ENCODE measurements around the gene KRTAP5-4.
"Not testable (repeated sequence)": the region's sequence is repeated elsewhere in the genome, so short reads cannot be mapped to it uniquely, and the experiment has no call there.

KRTAP5-4 gene

DNA sequence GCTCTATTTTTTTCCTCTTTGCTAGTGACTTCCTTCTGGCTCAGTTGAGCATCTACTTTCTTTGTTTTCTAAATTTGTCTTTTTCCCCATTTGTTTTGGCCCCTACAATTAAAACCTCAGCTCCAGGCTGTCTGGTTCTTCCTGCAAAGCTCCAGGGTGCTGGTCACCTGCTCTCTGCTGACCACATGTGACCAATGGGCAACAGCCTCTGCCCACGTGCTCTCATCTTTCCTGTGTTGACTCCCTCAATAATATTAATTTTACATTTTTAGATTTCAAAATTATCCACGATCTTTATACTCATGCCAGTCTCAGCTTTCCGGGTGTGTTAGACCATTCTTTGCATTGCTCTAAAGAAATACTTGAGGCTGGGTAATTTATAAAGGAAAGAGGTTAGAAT, 23.5 kb downstream of the KRTAP5-4 start:
- DNase-seq, result not testable (repeated sequence)

- DNase-seq, result no peak
These were observed 24.0 kb downstream of the KRTAP5-4 start, which contains the start of gene KRTAP5-2 for GRCh38 chr11:1597994-1598380. KRTAP5-2 (minus strand) TSS chr11:1598294; CDS start chr11:1598250, 44 bp downstream.

DNA sequence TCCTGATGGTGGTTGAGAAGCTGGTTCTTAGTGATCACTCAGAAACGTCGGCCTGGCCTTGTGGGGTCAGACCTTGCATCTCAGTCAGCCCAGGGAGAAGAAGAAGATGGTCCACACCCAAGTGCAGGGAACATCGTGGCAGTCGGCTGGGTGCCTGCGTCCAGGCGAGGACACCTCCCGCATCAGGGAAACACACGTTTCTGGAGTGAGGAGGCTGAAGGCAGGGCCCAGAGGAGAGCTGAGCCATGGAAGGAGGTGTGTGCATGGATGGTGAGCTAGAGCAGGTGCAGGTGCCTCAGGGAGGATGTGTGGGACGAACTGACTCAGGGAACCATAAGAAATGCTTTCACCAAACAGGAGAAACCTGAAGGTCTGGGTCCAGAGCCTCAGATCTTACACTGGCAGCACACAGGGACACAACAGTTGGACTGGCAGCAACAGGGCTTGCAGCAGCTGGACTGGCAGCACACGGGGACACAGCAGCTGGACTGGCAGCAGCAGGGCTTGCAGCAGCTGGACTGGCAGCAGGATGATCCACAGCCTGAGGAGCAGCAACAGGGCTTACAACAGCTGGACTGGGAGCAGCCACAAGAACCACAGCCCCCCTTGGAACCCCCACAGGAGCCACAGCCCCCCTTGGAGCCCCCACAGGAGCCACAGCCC, 24.5 kb downstream of the KRTAP5-4 start:
- no peak for DNase-seq

- not testable (repeated sequence) for DNase-seq
These were observed 25.3 kb downstream of the KRTAP5-4 start for GRCh38 chr11:1596576-1597121.

DNA sequence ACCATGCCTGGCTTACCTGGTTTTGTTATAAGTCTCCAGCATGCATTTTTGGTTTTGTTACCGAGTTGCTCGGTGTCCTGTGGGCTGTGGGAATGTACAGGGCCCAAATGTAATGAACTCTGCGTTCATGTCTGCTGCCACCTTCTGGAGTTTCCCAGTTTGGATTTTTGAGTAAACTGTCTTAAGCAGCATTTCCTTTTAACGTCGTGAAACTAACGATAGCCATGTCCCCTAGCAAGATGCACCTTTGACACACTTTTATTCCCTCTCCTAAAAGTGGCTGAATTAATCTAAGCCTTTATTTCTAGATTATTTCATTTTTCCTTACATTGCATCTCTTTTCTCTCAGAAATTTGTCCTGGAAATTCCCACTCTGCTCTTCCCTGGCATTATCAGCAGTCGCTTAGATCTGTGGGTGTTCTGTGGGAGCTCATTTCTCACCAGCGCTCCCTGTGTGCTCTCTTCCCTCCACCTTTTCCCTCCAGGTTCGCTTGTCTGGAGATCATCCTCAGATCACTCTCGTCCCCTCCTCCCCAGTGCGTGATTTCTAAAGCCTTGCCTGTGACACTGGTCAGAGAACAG, 25.9 kb downstream of the KRTAP5-4 start:
- not testable (repeated sequence) for DNase-seq

DNA sequence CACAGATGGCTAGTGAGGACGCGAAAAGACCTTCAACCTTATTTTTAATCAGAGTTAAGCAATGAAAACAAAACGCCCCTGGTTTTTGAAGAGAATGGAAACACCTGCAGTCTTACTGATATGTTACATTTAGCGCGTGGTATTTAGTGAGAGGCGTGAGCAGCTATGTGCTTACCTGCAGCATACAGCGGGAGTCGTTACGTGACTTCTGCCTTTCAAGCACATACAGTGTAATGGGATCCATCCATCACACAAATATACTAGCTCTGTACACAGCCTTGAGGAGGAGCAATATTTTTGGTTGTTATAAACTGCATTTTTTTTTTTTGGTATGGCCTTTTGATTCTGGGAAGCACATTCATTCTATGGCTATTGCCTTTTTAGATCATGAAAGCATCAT, 29.3 kb downstream of the KRTAP5-4 start:
- DNase-seq, result no peak

GRCh38 chr11:1589996-1590395, 31.9 kb downstream of the KRTAP5-4 start:
- DNase-seq, result no peak

GRCh38 chr11:1589191-1589963, 32.6 kb downstream of the KRTAP5-4 start:
- not testable (repeated sequence) for DNase-seq

DNA sequence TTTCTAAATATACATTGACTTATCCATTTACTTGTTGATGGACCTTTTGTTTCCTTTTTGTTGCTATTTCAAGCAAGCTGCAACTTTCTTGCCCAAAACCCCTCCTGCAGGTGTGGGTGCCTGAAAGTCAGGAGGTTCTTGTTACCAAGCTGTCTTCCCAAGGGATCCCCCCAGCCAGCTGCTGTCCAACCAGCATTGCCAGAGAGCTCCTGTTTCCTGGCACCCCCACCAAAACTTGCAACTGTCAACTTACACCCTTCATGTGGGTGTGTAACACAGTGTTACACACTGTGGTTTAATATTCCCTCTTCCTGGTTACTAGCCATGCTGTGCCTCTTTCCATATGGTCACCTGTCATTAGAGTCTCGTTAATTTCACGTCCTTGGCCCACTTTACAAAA, 35.2 kb downstream of the KRTAP5-4 start:
- no peak for DNase-seq

DNA sequence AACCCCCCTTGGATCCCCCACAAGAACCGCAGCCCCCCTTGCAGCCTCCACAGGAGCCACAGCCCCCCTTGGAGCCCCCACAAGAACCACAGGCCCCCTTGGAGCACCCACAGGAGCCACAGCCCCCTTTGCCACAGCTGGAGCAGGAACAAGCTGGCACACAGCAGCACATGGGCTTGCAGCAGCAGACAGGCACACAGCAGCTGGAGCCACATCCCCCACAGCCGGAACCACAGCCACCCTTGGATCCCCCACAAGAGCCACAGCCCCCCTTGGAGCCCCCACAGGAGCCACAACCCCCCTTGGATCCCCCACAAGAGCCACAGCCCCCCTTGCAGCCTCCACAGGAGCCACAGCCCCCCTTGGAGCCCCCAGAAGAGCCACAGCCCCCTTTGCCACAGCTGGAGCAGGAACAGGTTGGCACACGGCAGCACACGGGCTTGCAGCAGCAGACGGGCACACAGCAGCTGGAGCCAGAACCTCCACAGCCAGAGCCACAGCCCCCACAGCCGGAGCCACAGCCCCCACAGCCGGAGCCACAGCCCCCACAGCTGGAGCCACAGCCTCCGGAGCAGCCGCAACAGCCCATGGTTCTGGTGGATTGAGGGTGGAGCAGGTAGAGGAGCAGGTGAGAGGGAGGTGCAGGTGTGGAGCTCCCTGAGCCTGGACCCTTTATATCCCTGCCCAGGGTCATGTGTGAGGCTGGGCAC, 37.1 kb downstream of the KRTAP5-4 start, which contains the start of gene KRTAP5-1:
Gene KRTAP5-1, minus strand, starts transcription at position 623 of the 710 bp plus-strand sequence. Its CDS starts 34 bp downstream, at position 589.
- DNase-seq, result not testable (repeated sequence)

GRCh38 chr11:1582909-1583308, 39.0 kb downstream of the KRTAP5-4 start:
- not testable (repeated sequence) for DNase-seq

DNA sequence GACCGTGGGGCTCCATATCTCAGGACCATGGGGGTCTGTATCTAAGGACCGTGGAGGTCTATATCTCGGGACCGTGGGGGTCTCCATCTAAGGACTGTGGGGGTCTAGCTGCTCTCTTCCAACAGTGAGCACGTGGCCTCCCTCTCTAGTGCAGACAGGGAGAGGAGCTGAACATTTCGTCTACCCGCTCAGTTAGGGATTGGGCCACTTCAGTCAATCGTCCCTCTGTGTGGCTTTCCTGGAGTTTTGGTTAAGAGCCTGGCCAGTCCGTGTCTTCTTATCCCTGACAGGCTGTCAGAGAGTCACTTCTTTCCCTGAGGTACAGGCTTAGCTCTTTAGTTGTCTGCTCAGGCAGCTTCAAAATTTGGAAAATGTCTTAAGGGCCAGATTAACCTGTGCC, 40.0 kb downstream of the KRTAP5-4 start:
- no peak for DNase-seq

DNA sequence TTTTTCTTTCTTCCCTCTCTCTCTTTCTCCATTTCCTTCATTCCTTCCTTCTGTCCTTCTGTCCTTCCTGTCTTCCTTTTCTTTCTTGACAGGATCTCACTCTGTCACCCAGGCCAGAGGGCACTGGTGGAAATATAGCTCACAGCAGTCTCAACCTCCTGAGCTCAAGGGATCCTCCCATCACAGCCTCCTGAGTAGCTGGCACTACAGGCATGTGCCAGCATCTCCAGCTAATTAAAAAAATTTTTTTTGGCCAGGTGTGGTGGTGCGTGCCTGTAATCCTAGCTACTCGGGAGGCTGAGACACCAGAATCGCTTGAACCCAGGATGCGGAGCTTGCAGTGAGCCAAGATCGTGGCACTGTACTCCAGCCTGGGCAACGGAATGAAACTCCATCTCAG, 45.1 kb downstream of the KRTAP5-4 start:
- no peak for DNase-seq

DNA sequence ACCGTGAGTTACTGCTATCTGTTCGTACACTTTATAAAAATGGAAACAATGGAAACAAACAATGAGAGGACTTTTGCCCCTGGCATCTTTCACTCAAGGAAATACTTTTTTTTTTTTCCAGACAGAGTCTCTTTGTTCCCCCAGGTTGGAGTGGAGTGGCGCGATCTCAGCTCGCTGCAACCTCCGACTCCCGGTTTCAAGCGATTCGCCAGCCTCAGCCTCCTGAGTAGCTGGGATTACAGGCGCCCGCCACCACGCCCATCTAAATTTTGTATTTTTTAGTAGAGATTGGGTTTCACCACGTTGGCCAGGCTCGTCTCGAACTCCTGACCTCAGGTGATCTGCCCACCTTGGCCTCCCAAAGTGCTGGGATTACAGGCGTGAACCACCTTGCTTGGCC, 46.2 kb downstream of the KRTAP5-4 start:
- not testable (repeated sequence) for DNase-seq

- no peak for DNase-seq
These were observed 47.0 kb downstream of the KRTAP5-4 start for GRCh38 chr11:1574933-1575242.

DNA sequence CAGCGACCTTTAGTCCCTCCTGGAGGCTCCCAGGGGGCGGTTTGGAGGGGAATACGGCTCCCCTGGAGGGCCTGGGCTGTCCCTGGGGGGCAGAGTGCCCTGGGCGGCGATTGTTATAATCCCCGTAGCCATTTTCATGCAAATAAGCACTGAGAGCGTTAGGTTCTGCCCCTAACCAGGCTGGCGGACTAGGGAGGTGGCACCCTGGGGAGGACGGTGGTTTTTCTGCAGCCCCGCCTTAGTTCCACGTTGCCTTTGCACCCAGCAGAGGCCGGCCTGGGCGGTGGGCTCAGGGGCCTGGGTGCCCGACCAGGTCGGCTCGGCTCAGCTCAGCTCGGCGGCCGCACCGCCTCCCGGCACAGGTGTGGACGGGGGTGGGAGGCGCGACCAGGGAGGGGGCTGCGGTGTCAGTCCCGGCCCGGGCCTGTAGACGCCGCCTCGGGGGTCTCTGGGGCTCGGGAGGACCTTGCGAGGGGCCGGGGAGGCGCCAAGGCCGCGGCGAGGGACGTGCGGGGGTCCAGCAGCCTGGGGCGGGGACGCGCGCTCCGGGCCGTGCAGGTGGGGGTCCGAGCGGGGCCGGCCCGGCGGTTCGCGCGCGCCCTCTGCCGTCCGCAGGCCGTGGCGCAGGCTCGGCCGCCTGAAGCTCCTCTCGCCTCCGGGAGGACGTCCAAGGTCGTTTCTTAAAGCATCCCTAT, 47.6 kb downstream of the KRTAP5-4 start:
- DNase-seq, result peak in 2 of 4 experiments; percentile 33 to 35

GRCh38 chr11:1573903-1574237, 48.1 kb downstream of the KRTAP5-4 start:
- no peak for DNase-seq

DNA sequence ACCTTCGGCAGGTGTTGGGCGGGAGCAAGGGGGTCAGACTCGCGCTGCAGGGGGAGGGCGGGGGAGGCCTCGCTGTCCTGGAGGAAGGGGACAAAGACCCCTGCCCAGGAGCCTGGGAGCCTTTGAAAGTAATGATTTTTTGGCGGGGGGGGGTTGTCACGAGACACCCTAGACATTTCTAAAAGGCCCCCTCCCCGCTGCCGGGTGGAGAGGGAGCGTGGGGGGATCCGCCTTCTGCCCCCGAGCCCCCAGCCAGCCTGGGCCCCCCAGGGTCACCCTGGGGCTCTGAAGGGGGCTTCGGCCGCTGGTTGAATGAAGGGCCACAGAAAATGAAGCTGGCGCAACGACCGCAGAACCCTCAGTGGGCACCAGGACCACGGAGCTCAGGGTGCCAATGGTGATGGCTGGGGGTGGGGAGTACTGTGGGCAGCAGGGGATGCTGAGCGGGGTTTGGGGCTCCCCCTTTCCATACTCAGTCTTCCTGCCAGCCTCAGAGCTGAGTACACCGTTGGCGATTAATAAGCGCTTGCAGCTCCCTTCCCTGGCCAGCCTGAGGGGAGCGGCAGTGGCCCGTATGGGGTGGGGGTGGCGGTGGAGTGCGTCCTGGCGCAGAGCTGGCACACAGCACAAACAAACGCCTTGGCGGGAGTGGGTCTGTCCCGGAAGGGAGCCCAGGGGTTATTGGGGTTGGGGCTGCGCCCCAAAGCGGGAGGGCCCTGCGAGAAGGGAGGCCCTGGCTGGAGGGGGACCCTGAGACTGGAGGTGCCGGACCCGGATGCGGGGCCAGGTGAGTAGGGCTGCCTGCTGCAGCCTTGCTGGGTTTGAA, 48.6 kb downstream of the KRTAP5-4 start:
- DNase-seq, result no peak

GRCh38 chr11:1572197-1573076, 49.5 kb downstream of the KRTAP5-4 start, which contains the start of gene DUSP8:
DUSP8 (minus strand) TSS chr11:1572271; CDS start chr11:1565826, 6,445 bp downstream.
- DNase-seq, result peak; percentile 75 to 92 (median 89)

DNA sequence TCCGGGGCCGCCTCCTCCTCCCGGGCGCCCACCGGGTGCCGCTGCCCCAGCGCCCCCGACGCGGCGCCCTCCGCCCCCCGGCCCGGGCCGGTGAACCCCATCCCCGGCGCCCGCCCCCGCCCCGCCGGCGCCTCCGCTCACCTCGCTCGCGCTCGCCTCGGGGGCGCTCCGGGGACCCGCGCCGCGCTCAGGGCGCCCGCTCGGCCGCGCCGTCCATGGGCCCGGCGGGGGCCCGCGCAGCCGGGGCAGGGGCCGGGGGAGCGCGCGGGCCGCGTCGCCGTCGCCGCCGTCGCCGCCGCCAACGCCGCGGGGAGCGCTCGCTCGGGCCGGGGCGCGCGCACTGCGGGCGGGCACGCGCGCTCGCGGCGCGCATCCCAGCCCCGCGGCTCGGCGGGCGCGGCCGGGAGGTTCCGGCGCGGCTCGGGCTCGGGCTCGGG, 50.2 kb downstream of the KRTAP5-4 start:
- no peak for DNase-seq

Measured in activated CD4-positive, CD25-positive, alpha-beta regulatory T cell (primary cell).